CD4-positive, alpha-beta T cell treated with Interleukin-6 for 4 hours (primary cell): ENCODE data around the gene GNG4.

Experiments
- DNase-seq: peaks from one replicate; pipeline ENCODE4 v3.0.0-alpha.2; 2020; ENCODE audit warnings: mixed read lengths

The GNG4 gene

GRCh38 chr1:235649368-235650163 is at the start of gene GNG4:
Gene GNG4 (minus strand): TSS chr1:235649784. CDS start chr1:235583838, 65,946 bp downstream.
- DNase-seq = no peak

GRCh38 chr1:235697508-235697907 is 47.9 kb upstream of the GNG4 start:
- no peak for DNase-seq

- DNase-seq = no peak
Observed at GRCh38 chr1:235689356-235689755, 39.8 kb upstream of the GNG4 start.

GRCh38 chr1:235688096-235688495 is 38.5 kb upstream of the GNG4 start:
- no peak for DNase-seq

GRCh38 chr1:235683653-235684052 is 34.1 kb upstream of the GNG4 start:
- no peak for DNase-seq

GRCh38 chr1:235682216-235682615 is 32.6 kb upstream of the GNG4 start:
- DNase-seq = no peak

GRCh38 chr1:235679644-235680043 is 30.1 kb upstream of the GNG4 start:
- DNase-seq = no peak

- no peak for DNase-seq
Observed at GRCh38 chr1:235679005-235679404, 29.4 kb upstream of the GNG4 start.

GRCh38 chr1:235675152-235675890 is 25.7 kb upstream of the GNG4 start:
- no peak for DNase-seq

- DNase-seq = no peak
Observed at GRCh38 chr1:235673981-235674380, 24.4 kb upstream of the GNG4 start.

GRCh38 chr1:235671992-235672391 is 22.4 kb upstream of the GNG4 start:
- no peak for DNase-seq

GRCh38 chr1:235670157-235670776 is 20.7 kb upstream of the GNG4 start:
- no peak for DNase-seq

- DNase-seq = no peak
Observed at GRCh38 chr1:235669277-235669676, 19.7 kb upstream of the GNG4 start.

- no peak for DNase-seq
Observed at GRCh38 chr1:235663628-235664027, 14.0 kb upstream of the GNG4 start.

- no peak for DNase-seq
Observed at GRCh38 chr1:235661568-235661967, 12.0 kb upstream of the GNG4 start.

- no peak for DNase-seq
Observed at GRCh38 chr1:235659186-235659771, 9.7 kb upstream of the GNG4 start.

GRCh38 chr1:235657747-235658526 is 8.4 kb upstream of the GNG4 start:
- no peak for DNase-seq

- DNase-seq = no peak
Observed at GRCh38 chr1:235657269-235657668, 7.7 kb upstream of the GNG4 start.

- DNase-seq = no peak
Observed at GRCh38 chr1:235652364-235652763, 2.8 kb upstream of the GNG4 start.

- no peak for DNase-seq
Observed at GRCh38 chr1:235651170-235651806, 1.7 kb upstream of the GNG4 start.

- no peak for DNase-seq
Observed at GRCh38 chr1:235650341-235651169, 971 bp upstream of the GNG4 start.
